Thyroid gland (tissue), 4 donors: ENCODE measurements around the gene CLCA2. TPM values are rescaled to one million over a fixed set of nuclear protein-coding genes. Genes with fewer than 3 reads are reported as not detected.
A peak's percentile ranks its signal among the peaks of the same experiment; 100 is the strongest.

ENCODE experiments used
- DNase-seq, 2 donors: peaks; one replicate each; pipeline ENCODE4 v3.0.0-alpha.2; 2019
- H3K27ac ChIP-seq, 3 donors: fragments of 200-600 bp; sonication (generic); 1 replicate in 2 of 3; 2 replicates in 1 of 3; pipeline ENCODE4 v1.5.1; 2016 to 2019; ENCODE audit warnings: mild to moderate bottlenecking in 1 of 3, moderate library complexity in 1 of 3
- H3K27me3 ChIP-seq: fragments of 200-600 bp; sonication (generic); one replicate; pipeline ENCODE4 v1.5.1; 2019
- H3K36me3 ChIP-seq, 2 donors: fragments of 200-600 bp; sonication (generic); one replicate each; pipeline ENCODE4 v1.5.1; 2016 to 2019
- H3K4me1 ChIP-seq, 2 donors: fragments of 200-600 bp; sonication (generic); one replicate each; pipeline ENCODE4 v1.5.1; 2017 to 2019
- H3K4me3 ChIP-seq, 3 donors: fragments of 200-600 bp; sonication (generic); replicated peaks in 1 of 3; 1 replicate in 2 of 3; 2 replicates in 1 of 3; pipeline ENCODE4 v1.5.1; 2016; ENCODE audit warnings: mild to moderate bottlenecking in 1 of 3
- H3K9me3 ChIP-seq: fragments of 200-600 bp; sonication (generic); one replicate; pipeline ENCODE4 v1.5.1; 2017
- CTCF ChIP-seq, 6 experiments: fragments of 200-600 bp in 3 of 6; fragments of 450-650 bp in 3 of 6; sonication (generic) in 3 of 6; IDR thresholded peaks; one replicate each; pipeline ENCODE4 v1.5.1; 2016 to 2019; ENCODE audit warnings: antibody characterized with exemption in 6 of 6, mild to moderate bottlenecking in 2 of 6, inconsistent platforms in 1 of 6, moderate library complexity in 1 of 6
- POLR2A ChIP-seq, 2 donors: fragments of 450-650 bp; IDR thresholded peaks; one replicate each; pipeline ENCODE4 v1.6.1; 2017; ENCODE audit warnings: antibody characterized with exemption in 2 of 2, mild to moderate bottlenecking in 2 of 2, moderate library complexity in 1 of 2
- WGBS, 2 donors: methylation state at CpG; one replicate each; pipeline ENCODE4 v1.1.5; 2017; 5-methylcytosine and 5-hydroxymethylcytosine counted together
- intact Hi-C: fragments of 100-400 bp; cut with DNase I; formaldehyde crosslinking; loops from one replicate; pipeline ENCODE4 v1.15.1; 2023
- total RNA-seq, 4 donors: library from RNA; depleted of rRNA; stranded (reverse); fragments of >200 nt; gene quantifications; one replicate each; pipeline ENCODE4 v1.2.3, GENCODE V29; 2016

Gene CLCA2
- total RNA-seq, 4 donors from 2014 or later: not detected

- no peak for TF ChIP-seq CTCF (IDR thresholded peaks at IDR 0.05)
- no peak for TF ChIP-seq POLR2A (IDR thresholded peaks at IDR 0.05)
- intact Hi-C loops: no loop called here
- 68 to 71% methylated on average over 2 of the region's 2 CpGs for WGBS, 2 donors
- H3K36me3 ChIP-seq: no peaks in the 10 kb centered on the region
- no peaks in the 10 kb centered on the region for H3K9me3 ChIP-seq
- peaks cover 6 to 10% of the 10 kb centered on the region in 2 donors for H3K4me1 ChIP-seq
- no peak overlapping the region for H3K4me3 ChIP-seq
- H3K27ac ChIP-seq: peak overlapping the region in 1 of 3 donors; percentile 13
- no peaks in the 10 kb centered on the region for H3K27me3 ChIP-seq
- no peak for DNase-seq
Measured at GRCh38 chr1:86394416-86394815, 29.6 kb upstream of the CLCA2 start.

GRCh38 chr1:86395751-86396497 lies 28.0 kb upstream of the CLCA2 start, which contains the start of gene ODF2L:
TSS of gene ODF2L (minus strand) at chr1:86396323. CDS start at chr1:86387027, 9,296 bp downstream.
- intact Hi-C loops: no loop called here
- H3K27ac ChIP-seq: peak within 1 kb of the TSS; percentile 88 to 92 (median 89)
- H3K4me1 ChIP-seq: peaks cover 6 to 10% of the 10 kb centered on the region in 2 donors
- H3K27me3 ChIP-seq: no peaks in the 10 kb centered on the region
- no peaks in the 10 kb centered on the region for H3K9me3 ChIP-seq
- H3K36me3 ChIP-seq: no peaks in the 10 kb centered on the region
- peak in 1 of 2 donors; percentile 88 for TF ChIP-seq POLR2A (IDR thresholded peaks at IDR 0.05)
- no peak for TF ChIP-seq CTCF (IDR thresholded peaks at IDR 0.05)
- peak; percentile 94 to 95 for DNase-seq
- peak within 1 kb of the TSS; percentile 28 to 89 (median 88) for H3K4me3 ChIP-seq
- 0% methylated on average over 34 to 52 of the region's 56 CpGs for WGBS, 2 donors

- Histone ChIP-seq H3K4me3 (peak overlapping the region in 2 of 3 donors; percentile 88 to 89), H3K27ac (peak overlapping the region; percentile 88 to 92 (median 89)), H3K9me3 (no peaks in the 10 kb centered on the region), H3K27me3 (no peaks in the 10 kb centered on the region), H3K36me3 (no peaks in the 10 kb centered on the region), H3K4me1 (peaks cover 6 to 10% of the 10 kb centered on the region in 2 donors)
- 3 to 4% methylated on average over 9 of the region's 9 CpGs for WGBS, 2 donors
- no peak for DNase-seq
- TF ChIP-seq POLR2A (IDR thresholded peaks at IDR 0.05) (no peak), CTCF (IDR thresholded peaks at IDR 0.05) (no peak)
- intact Hi-C loops: no loop called here
Measured at GRCh38 chr1:86396498-86396890, 27.5 kb upstream of the CLCA2 start.

GRCh38 chr1:86409416-86410021 lies 14.5 kb upstream of the CLCA2 start:
- no peak for DNase-seq
- Histone ChIP-seq H3K36me3 (no peaks in the 10 kb centered on the region), H3K4me1 (no peaks in the 10 kb centered on the region), H3K4me3 (no peak overlapping the region), H3K27me3 (peaks cover 3% of the 10 kb centered on the region), H3K27ac (no peak overlapping the region), H3K9me3 (no peaks in the 10 kb centered on the region)
- 82 to 90% methylated on average over 6 of the region's 6 CpGs for WGBS, 2 donors
- intact Hi-C loops: no loop called here
- TF ChIP-seq POLR2A (IDR thresholded peaks at IDR 0.05) (no peak), CTCF (IDR thresholded peaks at IDR 0.05) (no peak)

GRCh38 chr1:86410879-86411278 lies 13.1 kb upstream of the CLCA2 start:
- Histone ChIP-seq H3K9me3 (no peaks in the 10 kb centered on the region), H3K36me3 (no peaks in the 10 kb centered on the region), H3K27ac (no peak overlapping the region), H3K4me1 (no peaks in the 10 kb centered on the region), H3K4me3 (no peak overlapping the region), H3K27me3 (no peaks in the 10 kb centered on the region)
- 98 to 100% methylated on average over 1 to 4 of the region's 4 CpGs for WGBS, 2 donors
- no peak for DNase-seq
- intact Hi-C loops: no loop called here
- no peak for TF ChIP-seq POLR2A (IDR thresholded peaks at IDR 0.05)
- no peak for TF ChIP-seq CTCF (IDR thresholded peaks at IDR 0.05)
